NCI-H187 treated with DMSO at 0.1 percent for 48 hours (cell line): ENCODE measurements around the gene GPR17.

Experiments
- DNase-seq: peaks from one replicate; lab custom pipeline; 2025; lab: John Stamatoyannopoulos, UW

The GPR17 gene

DNA sequence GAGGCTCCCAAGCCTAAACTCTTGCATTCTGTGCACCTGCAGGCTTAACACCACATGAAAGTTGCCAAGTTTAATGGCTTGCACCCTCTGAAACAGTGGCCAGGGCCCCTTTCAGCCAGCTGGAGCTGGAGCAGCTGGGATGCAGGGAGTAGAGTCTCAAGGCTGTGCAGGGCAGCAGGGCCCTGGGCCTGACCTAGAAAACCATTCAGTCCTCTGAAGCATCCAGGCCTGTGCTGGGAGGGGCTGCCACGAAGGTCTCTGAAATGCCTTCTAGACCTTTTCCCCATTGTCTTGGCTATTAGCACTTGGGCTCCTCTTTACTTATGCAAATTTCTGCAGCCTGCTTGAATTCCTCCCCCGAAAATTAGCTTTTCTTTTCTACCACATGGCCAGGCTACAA lies 44.7 kb downstream of the GPR17 start:
- no peak for DNase-seq

DNA sequence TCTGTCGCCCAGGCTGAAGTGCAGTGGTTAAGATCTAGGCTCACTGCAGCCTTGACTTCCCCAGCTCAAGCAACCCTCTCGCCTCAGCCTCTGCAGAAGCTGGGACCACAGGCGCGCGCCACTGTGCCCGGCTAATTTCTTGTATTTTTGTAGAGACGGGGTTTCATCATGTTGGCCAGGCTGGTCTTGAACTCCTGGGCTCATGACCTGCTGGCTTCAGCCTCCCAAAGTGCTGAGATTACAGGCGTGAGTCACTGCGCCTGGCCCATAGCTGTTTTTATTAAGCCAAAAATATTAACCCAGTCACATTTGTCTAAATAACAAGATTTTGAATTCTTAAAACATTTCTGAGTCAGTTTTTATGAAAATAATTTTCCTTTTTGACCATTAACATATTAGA lies 49.0 kb downstream of the GPR17 start:
- DNase-seq = no peak

DNA sequence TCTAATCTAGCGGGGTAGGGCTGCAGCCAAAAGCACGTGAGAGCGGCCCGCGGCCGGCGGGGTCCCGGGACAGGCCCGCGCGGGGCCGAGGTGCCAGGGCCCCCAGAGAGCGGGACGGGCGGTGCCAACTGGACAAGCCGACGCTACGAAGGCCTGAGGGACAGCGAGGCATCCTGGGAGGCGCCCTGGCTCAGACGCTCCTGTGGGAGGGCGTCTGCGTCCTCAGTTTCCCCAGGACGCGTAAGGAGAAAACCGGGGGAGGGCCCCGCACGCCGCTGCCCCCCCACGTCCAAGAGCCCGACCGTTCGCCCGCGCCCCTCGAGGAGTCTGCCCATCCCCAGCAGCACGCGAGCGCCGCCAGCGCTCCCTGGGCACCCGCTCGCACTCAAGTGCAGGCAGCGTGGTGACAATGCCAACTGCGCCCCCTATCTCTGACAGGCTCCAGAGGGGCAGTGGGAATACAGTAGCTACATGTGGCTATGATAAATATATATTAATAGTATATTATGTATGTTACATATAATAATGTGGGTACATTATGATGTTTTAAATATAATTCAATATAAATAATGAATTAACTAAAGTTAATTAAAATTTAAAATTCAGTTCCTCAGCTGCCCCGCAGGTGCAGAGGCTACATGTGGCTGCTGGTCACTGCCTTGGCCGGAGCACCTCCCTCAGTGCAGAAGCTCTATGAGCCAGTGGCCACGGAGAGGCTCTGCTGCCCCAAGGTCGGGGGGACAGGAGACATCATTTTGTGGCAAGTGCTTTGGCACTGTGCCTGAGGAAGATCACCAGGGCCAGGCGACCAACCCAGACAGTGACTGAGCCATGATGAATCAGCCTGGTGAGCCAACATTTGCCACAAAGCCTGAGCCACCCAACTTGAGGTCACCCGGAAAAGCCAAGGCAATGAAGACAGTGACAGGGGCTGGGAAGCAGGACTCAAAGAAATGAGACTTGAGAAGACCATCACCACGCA lies 49.8 kb downstream of the GPR17 start:
- no peak for DNase-seq

DNA sequence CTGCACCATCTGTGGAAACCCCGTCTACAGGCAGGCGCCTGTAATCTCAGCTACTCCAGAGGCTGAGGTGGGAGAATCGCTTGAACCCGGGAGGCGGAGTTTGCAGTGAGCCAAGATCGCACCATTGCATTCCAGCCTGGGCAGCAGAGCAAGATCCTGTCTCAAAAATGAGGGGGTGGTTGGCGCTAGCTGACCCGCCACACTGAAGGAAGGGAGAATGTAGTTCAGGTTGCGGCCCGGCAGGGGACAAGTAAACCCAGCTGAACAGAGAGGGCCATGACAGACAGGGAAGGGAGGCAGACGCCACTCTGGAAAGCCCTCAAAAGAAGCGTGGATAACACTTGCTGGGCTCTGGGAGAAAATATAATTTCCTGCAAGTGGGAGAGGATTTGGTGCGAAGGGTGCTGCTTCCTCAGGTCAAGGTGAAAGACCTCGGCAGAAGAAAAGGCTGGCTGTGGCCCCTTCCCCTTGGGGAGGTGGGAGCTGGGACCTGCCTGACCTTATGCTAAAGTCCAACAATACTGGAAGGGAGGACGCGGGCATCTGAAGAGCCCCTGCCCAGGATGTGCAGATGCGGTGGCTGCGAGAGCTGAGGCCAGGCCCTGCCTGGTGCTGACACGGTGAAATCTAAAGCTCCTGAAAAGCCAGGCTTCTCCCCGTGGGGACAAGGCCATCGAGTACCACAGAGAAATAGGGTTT lies 51.7 kb downstream of the GPR17 start:
- no peak for DNase-seq

DNA sequence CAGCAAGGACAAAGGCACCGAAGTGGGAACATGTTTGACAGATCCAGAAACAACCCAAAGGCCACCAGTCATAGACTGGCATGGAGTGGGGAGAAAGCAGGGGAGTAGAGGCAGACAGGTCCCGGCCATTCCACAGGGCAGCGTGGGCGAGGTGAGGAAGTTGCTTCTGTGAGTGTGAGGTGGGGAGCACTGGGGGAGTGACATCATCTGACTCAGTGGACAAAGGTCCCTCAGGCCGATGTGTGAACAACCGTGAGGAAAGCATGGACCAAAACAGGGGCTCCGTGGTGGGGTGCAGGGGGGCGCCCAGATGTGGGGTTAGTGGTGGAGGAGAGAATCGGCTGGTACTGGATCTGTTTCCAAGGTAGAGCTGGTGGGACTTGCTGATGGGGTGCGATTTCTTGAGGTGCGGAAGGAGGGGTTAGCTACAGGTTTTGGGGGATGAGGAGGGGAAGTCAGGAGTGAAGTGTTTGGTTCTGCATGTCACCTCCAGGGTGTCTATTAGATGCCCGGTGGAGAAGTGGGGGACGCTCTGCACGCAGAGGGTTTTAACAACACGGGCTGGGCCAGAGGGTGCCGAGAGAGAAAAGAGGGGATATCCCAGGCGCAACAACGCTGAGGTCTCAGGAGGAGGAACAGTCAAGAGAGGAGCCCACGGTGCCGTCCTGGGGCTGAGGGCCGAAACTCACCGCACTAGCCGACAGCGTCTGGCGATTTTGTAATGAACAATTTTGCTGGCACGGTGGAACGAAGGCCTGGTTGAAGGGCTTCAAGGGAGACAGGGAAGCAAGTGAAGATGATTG lies 52.8 kb downstream of the GPR17 start:
- DNase-seq = no peak

DNA sequence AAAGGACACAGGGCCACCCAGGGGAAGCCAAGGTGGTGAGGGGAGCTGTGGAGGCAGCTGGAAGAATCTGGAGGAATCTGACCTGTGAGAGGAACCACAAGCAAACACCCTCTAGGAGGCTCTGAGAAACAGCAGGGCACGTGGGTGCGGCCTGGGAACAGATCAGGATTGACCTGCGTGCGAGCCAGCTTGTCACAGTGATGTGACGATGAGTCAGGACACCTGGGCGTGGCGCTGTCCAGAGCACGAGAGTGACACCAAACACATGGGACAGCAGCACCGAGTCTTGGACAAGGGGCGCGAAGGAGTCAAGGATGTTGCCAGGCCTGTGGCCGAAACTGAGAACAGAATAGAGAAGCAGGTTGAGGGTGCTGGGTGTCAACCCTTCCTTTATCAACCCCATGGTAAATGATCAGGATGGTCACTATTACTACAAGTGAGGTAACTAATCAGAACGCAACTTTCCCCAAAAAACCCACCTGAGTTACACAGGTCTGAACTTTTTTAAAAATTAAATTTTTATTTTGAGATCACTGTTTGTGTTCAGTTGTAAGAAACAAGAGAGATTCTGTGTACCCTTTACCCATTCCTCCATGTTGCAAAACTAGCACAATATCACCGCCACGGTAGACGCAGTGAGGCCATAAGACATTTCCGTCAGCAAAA lies 54.7 kb downstream of the GPR17 start:
- no peak for DNase-seq

DNA sequence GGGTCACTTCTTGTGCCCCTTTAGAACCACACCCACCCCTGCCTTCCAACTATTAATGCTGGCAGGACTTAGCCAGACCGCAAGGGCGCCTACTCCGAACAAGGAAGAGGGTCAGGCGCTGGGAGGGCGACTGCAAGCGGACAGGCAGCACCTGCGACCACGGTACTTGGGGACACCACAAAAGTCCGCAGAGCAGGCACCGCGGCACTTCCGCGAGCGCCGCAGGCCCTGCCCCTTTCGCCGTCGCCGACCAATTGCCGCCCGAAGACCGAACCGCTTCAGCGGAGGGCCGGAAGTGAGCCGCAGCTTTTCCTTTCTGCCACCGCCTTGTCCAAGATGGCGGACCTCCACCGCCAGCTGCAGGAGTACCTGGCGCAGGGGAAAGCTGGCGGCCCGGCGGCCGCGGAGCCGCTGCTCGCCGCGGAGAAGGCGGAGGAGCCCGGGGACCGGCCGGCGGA lies 55.3 kb downstream of the GPR17 start, which contains the start of gene SFT2D3:
Gene SFT2D3, plus strand, starts transcription at position 305 of the 458 bp plus-strand sequence. Its CDS starts 32 bp downstream, at position 337.
- peak; percentile 32 for DNase-seq

DNA sequence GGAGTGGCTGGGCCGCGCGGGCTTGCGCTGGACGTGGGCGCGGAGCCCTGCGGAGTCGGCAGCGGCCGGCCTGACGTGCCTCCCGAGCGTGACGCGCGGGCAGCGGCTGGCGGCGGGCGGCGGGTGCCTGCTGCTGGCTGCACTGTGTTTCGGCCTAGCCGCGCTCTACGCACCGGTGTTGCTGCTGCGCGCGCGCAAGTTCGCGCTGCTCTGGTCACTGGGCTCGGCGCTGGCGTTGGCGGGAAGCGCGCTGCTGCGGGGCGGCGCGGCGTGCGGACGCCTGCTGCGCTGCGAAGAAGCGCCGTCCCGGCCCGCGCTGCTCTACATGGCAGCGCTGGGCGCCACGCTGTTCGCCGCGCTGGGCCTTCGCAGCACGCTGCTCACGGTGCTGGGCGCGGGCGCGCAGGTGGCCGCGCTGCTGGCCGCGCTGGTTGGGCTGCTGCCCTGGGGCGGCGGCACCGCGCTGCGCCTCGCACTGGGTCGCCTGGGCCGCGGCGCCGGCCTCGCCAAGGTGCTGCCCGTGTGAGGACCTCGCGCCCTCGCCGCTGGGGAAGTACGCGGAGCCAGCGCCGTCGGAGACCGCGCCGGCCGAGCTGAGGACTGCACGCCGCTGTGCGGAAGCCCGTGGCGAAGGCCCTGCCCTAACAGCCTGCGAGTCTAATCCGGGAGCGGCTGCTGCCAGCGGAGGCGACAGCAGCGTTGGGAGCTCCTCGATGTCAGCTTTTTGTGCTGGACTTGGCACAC lies 55.9 kb downstream of the GPR17 start:
- DNase-seq = no peak
